Stomach (tissue), 4 donors: ENCODE measurements around the gene PSMB11.

ENCODE experiments used
- CTCF ChIP-seq, 7 experiments: fragments of 450-650 bp in 4 of 7; fragments of 200-600 bp in 3 of 7; sonication (generic) in 3 of 7; IDR thresholded peaks; one replicate each; pipeline ENCODE4 v1.5.1; 2016 to 2019; ENCODE audit warnings: antibody characterized with exemption in 7 of 7, control low read depth in 2 of 7, mild to moderate bottlenecking in 1 of 7
- POLR2A ChIP-seq, 4 donors: fragments of 450-650 bp; IDR thresholded peaks; one replicate each; pipeline ENCODE4 v1.6.1; 2016; ENCODE audit warnings: antibody characterized with exemption in 4 of 4, control low read depth in 2 of 4, mild to moderate bottlenecking in 1 of 4, moderate library complexity in 1 of 4

GRCh38 chr14:23041729-23042128 is 283 bp upstream of the PSMB11 start:
- no peak for TF ChIP-seq CTCF (IDR thresholded peaks at IDR 0.05)
- no peak for TF ChIP-seq POLR2A (IDR thresholded peaks at IDR 0.05)
